Loucy (cell line): Measurements from ENCODE around the gene GLYR1.

Experiments
- CTCF ChIP-seq: fragments of 200-600 bp; sonication (generic); conservative IDR thresholded peaks from 2 replicates; pipeline ENCODE4 v1.5.1; 2014; ENCODE audit warnings: mild to moderate bottlenecking, antibody characterized with exemption, low read length
- EZH2phosphoT487 ChIP-seq: fragments of 200-600 bp; IDR thresholded peaks from 2 replicates; pipeline ENCODE4 v1.6.1; 2018; ENCODE audit warnings: antibody characterized with exemption, mild to moderate bottlenecking, moderate library complexity, borderline replicate concordance

- TF ChIP-seq CTCF (no peak), EZH2phosphoT487 (no peak)
These were observed 20.6 kb downstream of the GLYR1 start for GRCh38 chr16:4826526-4826925.
